GM23338 (cell line): ENCODE measurements around the gene TWF2.

Experiments used
- CREB1 ChIP-seq: fragments of 250-450 bp; sonication (Bioruptor Pico); IDR thresholded peaks from 2 replicates; pipeline ENCODE4 v1.5.0; 2020; ENCODE audit warnings: low read depth, mild to moderate bottlenecking, moderate library complexity
- CTCF ChIP-seq, 2 experiments: fragments of 200-600 bp in 1 of 2; sonication (generic) in 1 of 2; conservative IDR thresholded peaks; 2 replicates each; pipeline versions ENCODE4 v1.5.1 to v1.6.1; 2016 to 2017; ENCODE audit warnings: antibody characterized with exemption in 2 of 2, low read depth in 2 of 2, mild to moderate bottlenecking in 2 of 2, moderate library complexity in 1 of 2
- EZH2 ChIP-seq: fragments of 200-600 bp; sonication (generic); IDR thresholded peaks from one replicate; pipeline ENCODE4 v1.8.0; 2017; ENCODE audit warnings: antibody characterized with exemption, mild to moderate bottlenecking, low read depth; ENCODE audit not compliant: unreplicated experiment
- EZH2phosphoT487 ChIP-seq: fragments of 200-600 bp; sonication (generic); IDR thresholded peaks from one replicate; pipeline ENCODE4 v1.8.1; 2018; ENCODE audit warnings: antibody characterized with exemption; ENCODE audit not compliant: unreplicated experiment
- JUNB ChIP-seq: IDR thresholded peaks from one replicate; pipeline ENCODE4 v1.6.1; 2016; ENCODE audit warnings: antibody characterized with exemption; ENCODE audit not compliant: unreplicated experiment
- POLR2AphosphoS5 ChIP-seq: IDR thresholded peaks from 2 replicates; pipeline ENCODE4 v1.6.1; 2016; ENCODE audit warnings: antibody characterized with exemption, low read depth
- TF ChIP-seq, protein P1 (sequence below): IDR thresholded peaks from one replicate; pipeline ENCODE4 v1.6.1; 2018; ENCODE audit warnings: antibody characterized with exemption; ENCODE audit not compliant: unreplicated experiment
- TF ChIP-seq, protein P2 (sequence below): IDR thresholded peaks from 2 replicates; pipeline ENCODE4 v1.6.1; 2016; ENCODE audit warnings: antibody characterized with exemption

GRCh38 chr3:52243791-52244628 is 5.1 kb upstream of the TWF2 start:
- TF ChIP-seq CREB1 (CRISPR knock-in tag) (no peak), CTCF (conservative IDR thresholded peaks at IDR 0.05; ENCODE audit: low read depth in 2 of 2) (no peak), POLR2AphosphoS5 (no peak), EZH2 (no peak), JUNB (no peak), EZH2phosphoT487 (no peak)
- TF ChIP-seq, protein P1, sequence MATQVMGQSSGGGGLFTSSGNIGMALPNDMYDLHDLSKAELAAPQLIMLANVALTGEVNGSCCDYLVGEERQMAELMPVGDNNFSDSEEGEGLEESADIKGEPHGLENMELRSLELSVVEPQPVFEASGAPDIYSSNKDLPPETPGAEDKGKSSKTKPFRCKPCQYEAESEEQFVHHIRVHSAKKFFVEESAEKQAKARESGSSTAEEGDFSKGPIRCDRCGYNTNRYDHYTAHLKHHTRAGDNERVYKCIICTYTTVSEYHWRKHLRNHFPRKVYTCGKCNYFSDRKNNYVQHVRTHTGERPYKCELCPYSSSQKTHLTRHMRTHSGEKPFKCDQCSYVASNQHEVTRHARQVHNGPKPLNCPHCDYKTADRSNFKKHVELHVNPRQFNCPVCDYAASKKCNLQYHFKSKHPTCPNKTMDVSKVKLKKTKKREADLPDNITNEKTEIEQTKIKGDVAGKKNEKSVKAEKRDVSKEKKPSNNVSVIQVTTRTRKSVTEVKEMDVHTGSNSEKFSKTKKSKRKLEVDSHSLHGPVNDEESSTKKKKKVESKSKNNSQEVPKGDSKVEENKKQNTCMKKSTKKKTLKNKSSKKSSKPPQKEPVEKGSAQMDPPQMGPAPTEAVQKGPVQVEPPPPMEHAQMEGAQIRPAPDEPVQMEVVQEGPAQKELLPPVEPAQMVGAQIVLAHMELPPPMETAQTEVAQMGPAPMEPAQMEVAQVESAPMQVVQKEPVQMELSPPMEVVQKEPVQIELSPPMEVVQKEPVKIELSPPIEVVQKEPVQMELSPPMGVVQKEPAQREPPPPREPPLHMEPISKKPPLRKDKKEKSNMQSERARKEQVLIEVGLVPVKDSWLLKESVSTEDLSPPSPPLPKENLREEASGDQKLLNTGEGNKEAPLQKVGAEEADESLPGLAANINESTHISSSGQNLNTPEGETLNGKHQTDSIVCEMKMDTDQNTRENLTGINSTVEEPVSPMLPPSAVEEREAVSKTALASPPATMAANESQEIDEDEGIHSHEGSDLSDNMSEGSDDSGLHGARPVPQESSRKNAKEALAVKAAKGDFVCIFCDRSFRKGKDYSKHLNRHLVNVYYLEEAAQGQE = no peak
- TF ChIP-seq, protein P2, sequence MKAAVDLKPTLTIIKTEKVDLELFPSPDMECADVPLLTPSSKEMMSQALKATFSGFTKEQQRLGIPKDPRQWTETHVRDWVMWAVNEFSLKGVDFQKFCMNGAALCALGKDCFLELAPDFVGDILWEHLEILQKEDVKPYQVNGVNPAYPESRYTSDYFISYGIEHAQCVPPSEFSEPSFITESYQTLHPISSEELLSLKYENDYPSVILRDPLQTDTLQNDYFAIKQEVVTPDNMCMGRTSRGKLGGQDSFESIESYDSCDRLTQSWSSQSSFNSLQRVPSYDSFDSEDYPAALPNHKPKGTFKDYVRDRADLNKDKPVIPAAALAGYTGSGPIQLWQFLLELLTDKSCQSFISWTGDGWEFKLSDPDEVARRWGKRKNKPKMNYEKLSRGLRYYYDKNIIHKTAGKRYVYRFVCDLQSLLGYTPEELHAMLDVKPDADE = no peak
